Colonic mucosa (tissue), 4 donors: Measurements from ENCODE around the gene ABCB11. TPM values are rescaled to one million over a fixed set of nuclear protein-coding genes. Genes with fewer than 3 reads are reported as not detected.

Experiments used
- DNase-seq: peaks from one replicate; pipeline ENCODE4 v3.0.0-alpha.2; 2020
- H3K27ac ChIP-seq: fragments of 200-600 bp; one replicate; pipeline ENCODE4 v1.8.0; 2021
- H3K27me3 ChIP-seq: fragments of 200-600 bp; one replicate; pipeline ENCODE4 v1.8.0; 2021
- H3K36me3 ChIP-seq: fragments of 200-600 bp; one replicate; pipeline ENCODE4 v1.8.0; 2021
- H3K4me1 ChIP-seq: fragments of 200-600 bp; one replicate; pipeline ENCODE4 v1.8.0; 2021; ENCODE audit warnings: mild to moderate bottlenecking
- H3K4me3 ChIP-seq: fragments of 200-600 bp; one replicate; pipeline ENCODE4 v1.8.0; 2021
- H3K9ac ChIP-seq, 2 donors: one replicate each; pipeline ENCODE4 v1.7.0; 2013; ENCODE audit warnings: control low read depth in 2 of 2, low read depth in 2 of 2, low read length in 2 of 2
- H3K9me3 ChIP-seq: fragments of 200-600 bp; one replicate; pipeline ENCODE4 v1.8.0; 2021
- CTCF ChIP-seq: fragments of 200-600 bp; IDR thresholded peaks from one replicate; pipeline ENCODE4 v1.8.0; 2022; ENCODE audit warnings: antibody characterized with exemption, mild to moderate bottlenecking
- intact Hi-C: fragments of 100-400 bp; cut with DNase I; formaldehyde crosslinking; loops from one replicate; pipeline ENCODE4 v1.14.1; 2022
- total RNA-seq, 2 donors: library from RNA; stranded (reverse); fragmentation: NEBNext Ultra II Directional in 1 of 2; extraction: Animal tissue kit (Norgen Biotek cat#: 25700) in 1 of 2; gene quantifications; one replicate each; pipeline ENCODE4 v1.2.1, GENCODE V29; 2021
- donor health status: healthy.
- donor health status: DM: no; HTN: no; CAD: no.
- donor health status: DM: no; HTN: no; CAD: no.

Gene ABCB11
- total RNA-seq, 2 donors from 2014 or later, result 0.74 to 1.1 TPM

GRCh38 chr2:169011698-169012097 lies 19.4 kb downstream of the ABCB11 start:
- Histone ChIP-seq H3K4me1 (no peaks in the 10 kb centered on the region), H3K36me3 (no peaks in the 10 kb centered on the region), H3K9me3 (no peaks in the 10 kb centered on the region), H3K27me3 (no peaks in the 10 kb centered on the region), H3K4me3 (no peak overlapping the region), H3K9ac (peak overlapping the region in 1 of 2 donors; percentile 23), H3K27ac (peak overlapping the region; percentile 70)
- intact Hi-C loops, result loop anchor here (10.0 kb wide), 1 partner anchor 1657 kb away; no protein-coding TSS in a partner anchor
- no peak for DNase-seq
- TF ChIP-seq CTCF, result no peak

- no peaks in the 10 kb centered on the region for H3K4me1 ChIP-seq
- H3K27me3 ChIP-seq, result no peaks in the 10 kb centered on the region
- H3K9ac ChIP-seq, result no peak overlapping the region
- no peak for TF ChIP-seq CTCF
- DNase-seq, result no peak
- no peaks in the 10 kb centered on the region for H3K9me3 ChIP-seq
- intact Hi-C loops, result loop anchor here (10.0 kb wide), 1 partner anchor 1656 kb away; no protein-coding TSS in a partner anchor
- no peaks in the 10 kb centered on the region for H3K36me3 ChIP-seq
- H3K4me3 ChIP-seq, result no peak overlapping the region
- H3K27ac ChIP-seq, result peak overlapping the region; percentile 70
These were observed 20.3 kb downstream of the ABCB11 start for GRCh38 chr2:169010633-169011460.

- no peaks in the 10 kb centered on the region for H3K27me3 ChIP-seq
- H3K4me3 ChIP-seq, result no peak overlapping the region
- no peak for TF ChIP-seq CTCF
- no peaks in the 10 kb centered on the region for H3K36me3 ChIP-seq
- DNase-seq, result no peak
- H3K4me1 ChIP-seq, result no peaks in the 10 kb centered on the region
- no peak overlapping the region for H3K9ac ChIP-seq
- H3K27ac ChIP-seq, result peak overlapping the region; percentile 70
- intact Hi-C loops, result loop anchor here (10.0 kb wide), 1 partner anchor 1655 kb away; no protein-coding TSS in a partner anchor
- no peaks in the 10 kb centered on the region for H3K9me3 ChIP-seq
These were observed 21.1 kb downstream of the ABCB11 start for GRCh38 chr2:169009865-169010579.

- H3K4me3 ChIP-seq, result no peak overlapping the region
- no peak overlapping the region for H3K27ac ChIP-seq
- no peaks in the 10 kb centered on the region for H3K27me3 ChIP-seq
- no peaks in the 10 kb centered on the region for H3K36me3 ChIP-seq
- no peak for DNase-seq
- no peak overlapping the region for H3K9ac ChIP-seq
- intact Hi-C loops, result no loop called here
- H3K9me3 ChIP-seq, result no peaks in the 10 kb centered on the region
- no peak for TF ChIP-seq CTCF
- H3K4me1 ChIP-seq, result no peaks in the 10 kb centered on the region
These were observed 23.2 kb downstream of the ABCB11 start for GRCh38 chr2:169007941-169008340.

- no peak overlapping the region for H3K27ac ChIP-seq
- no peak for DNase-seq
- no peaks in the 10 kb centered on the region for H3K9me3 ChIP-seq
- no peak overlapping the region for H3K9ac ChIP-seq
- H3K4me3 ChIP-seq, result no peak overlapping the region
- TF ChIP-seq CTCF, result no peak
- no peaks in the 10 kb centered on the region for H3K27me3 ChIP-seq
- intact Hi-C loops, result no loop called here
- H3K4me1 ChIP-seq, result no peaks in the 10 kb centered on the region
- H3K36me3 ChIP-seq, result no peaks in the 10 kb centered on the region
These were observed 23.8 kb downstream of the ABCB11 start for GRCh38 chr2:169007356-169007755.
